ENCODE data around the gene SORCS2. TPM values are rescaled to one million over a fixed set of nuclear protein-coding genes. Genes with fewer than 3 reads are reported as not detected.

Gene SORCS2
- polyA plus RNA-seq, 1 donor from 2014 or later = 1.0 TPM

DNA sequence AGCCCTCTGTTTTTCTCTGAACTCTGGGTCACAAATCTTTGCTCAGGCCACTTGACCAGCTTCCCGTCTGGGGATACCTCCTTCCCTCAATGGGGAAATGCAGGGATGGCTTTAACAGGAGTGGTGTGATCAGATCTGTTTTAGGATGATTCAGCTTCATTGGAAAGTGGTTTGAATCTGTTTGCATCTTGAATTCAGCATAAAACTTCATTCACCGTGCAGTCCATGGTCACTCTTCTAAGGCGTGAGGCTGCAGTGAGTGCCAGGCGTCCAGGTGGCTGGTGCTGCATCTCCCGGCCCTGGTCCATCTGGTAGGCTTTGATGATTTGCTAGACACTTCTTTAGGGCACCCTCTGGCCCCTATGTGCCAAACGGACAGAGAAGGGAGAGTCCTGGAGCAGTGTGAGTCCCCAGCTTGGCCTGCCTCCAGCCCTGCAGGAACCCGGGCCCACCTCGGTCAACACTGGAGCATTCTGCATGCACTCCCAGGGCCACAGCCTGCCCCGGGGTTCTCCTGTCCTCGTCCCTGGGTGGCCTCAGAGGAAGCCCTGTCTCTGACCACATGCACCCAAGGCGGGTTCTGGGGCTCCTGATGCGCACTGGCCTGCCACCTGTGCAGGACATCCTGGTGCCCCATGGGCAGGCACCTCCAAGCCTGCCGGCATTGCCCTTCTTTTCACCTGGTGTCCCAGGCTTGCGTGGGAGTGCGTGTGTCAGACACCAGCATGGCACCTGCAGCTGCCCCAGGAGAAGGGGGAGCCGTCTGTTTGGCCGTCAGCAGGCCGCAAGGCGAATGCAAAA is 493.9 kb downstream of the SORCS2 start:
- no peak for TF ChIP-seq POLR2AphosphoS5 (IDR thresholded peaks at IDR 0.05)
- no peak for TF ChIP-seq TAF1 (IDR thresholded peaks at IDR 0.05; ENCODE audit: low read depth)
- no peak for TF ChIP-seq EP300 (conservative IDR thresholded peaks at IDR 0.05; ENCODE audit: poor library complexity, severe bottlenecking)
- TF ChIP-seq EZH2 (IDR thresholded peaks at IDR 0.05; ENCODE audit: borderline replicate concordance, insufficient read depth, low read length, poor library complexity, severe bottlenecking) = no peak
- TF ChIP-seq RAD21 (conservative IDR thresholded peaks at IDR 0.05) = no peak
- TF ChIP-seq MXI1 (conservative IDR thresholded peaks at IDR 0.05; ENCODE audit: poor library complexity, severe bottlenecking) = no peak
- TF ChIP-seq SMC3 (conservative IDR thresholded peaks at IDR 0.05; ENCODE audit: poor library complexity) = no peak
- no peak for TF ChIP-seq CTCF (IDR thresholded peaks at IDR 0.05; ENCODE audit: poor library complexity, severe bottlenecking)
- no peak for TF ChIP-seq REST (IDR thresholded peaks at IDR 0.05; ENCODE audit: borderline replicate concordance)
- no peaks in the 10 kb centered on the region for H3K9me3 ChIP-seq (ENCODE audit: low read length)

DNA sequence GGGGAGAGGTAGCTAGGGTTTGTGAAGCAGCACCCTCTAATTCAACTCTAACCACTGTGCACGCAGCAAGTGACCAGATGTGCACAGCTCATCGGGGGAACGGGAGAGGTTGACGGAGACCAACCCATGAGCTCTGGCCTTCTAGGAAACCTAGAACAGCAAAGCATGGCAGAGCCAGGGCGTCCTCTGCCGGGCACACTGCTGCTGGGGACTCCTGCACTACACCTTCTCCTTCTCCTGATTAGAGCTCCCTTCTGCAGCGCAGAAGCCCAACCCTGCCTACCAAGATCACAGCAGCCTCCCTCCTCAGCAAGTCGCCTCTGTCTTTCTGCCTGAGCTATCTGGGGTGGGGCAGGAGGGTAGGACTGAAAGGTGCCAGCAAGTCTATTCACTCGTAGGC is 494.7 kb downstream of the SORCS2 start:
- no peak overlapping the region for H3K27ac ChIP-seq (ENCODE audit: low read length)

More for the DNA sequence above, 493.9 kb downstream of the SORCS2 start:
- H3F3A ChIP-seq (ENCODE audit: insufficient read depth, low read length, poor library complexity, severe bottlenecking) = no peaks in the 10 kb centered on the region
- H3K79me2 ChIP-seq (replicated peaks; ENCODE audit: insufficient read depth, low read length) = no peaks in the 10 kb centered on the region
- no peaks in the 10 kb centered on the region for H3K27me3 ChIP-seq (ENCODE audit: insufficient read depth, low read depth, low read length)
- H3K36me3 ChIP-seq (ENCODE audit: insufficient read depth, low read length) = no peaks in the 10 kb centered on the region
- no peak overlapping the region for H2AFZ ChIP-seq (ENCODE audit: low read depth, low read length)
- no peak overlapping the region for H3K27ac ChIP-seq (ENCODE audit: low read length)
- H3K4me3 ChIP-seq (ENCODE audit: low read length) = no peak overlapping the region
- H4K20me1 ChIP-seq (ENCODE audit: insufficient read depth) = no peaks in the 10 kb centered on the region
- no peak overlapping the region for H3K9ac ChIP-seq (ENCODE audit: low read length)
- H3K9me2 ChIP-seq (ENCODE audit: insufficient read depth, low read length) = no peaks in the 10 kb centered on the region
- no peak overlapping the region for H3K4me2 ChIP-seq (ENCODE audit: low read length)

More for the DNA sequence above, 494.7 kb downstream of the SORCS2 start:
- TF ChIP-seq EZH2 (IDR thresholded peaks at IDR 0.05; ENCODE audit: borderline replicate concordance, insufficient read depth, low read length, poor library complexity, severe bottlenecking) = no peak
- no peak for TF ChIP-seq EP300 (conservative IDR thresholded peaks at IDR 0.05; ENCODE audit: poor library complexity, severe bottlenecking)
- no peak for TF ChIP-seq POLR2AphosphoS5 (IDR thresholded peaks at IDR 0.05)
- no peak for TF ChIP-seq REST (IDR thresholded peaks at IDR 0.05; ENCODE audit: borderline replicate concordance)
- TF ChIP-seq TAF1 (IDR thresholded peaks at IDR 0.05; ENCODE audit: low read depth) = no peak
- no peak for TF ChIP-seq RAD21 (conservative IDR thresholded peaks at IDR 0.05)
- TF ChIP-seq SMC3 (conservative IDR thresholded peaks at IDR 0.05; ENCODE audit: poor library complexity) = no peak
- no peak for TF ChIP-seq MXI1 (conservative IDR thresholded peaks at IDR 0.05; ENCODE audit: poor library complexity, severe bottlenecking)
- no peak for TF ChIP-seq CTCF (IDR thresholded peaks at IDR 0.05; ENCODE audit: poor library complexity, severe bottlenecking)
- H3K9ac ChIP-seq (ENCODE audit: low read length) = no peak overlapping the region
- no peaks in the 10 kb centered on the region for H3F3A ChIP-seq (ENCODE audit: insufficient read depth, low read length, poor library complexity, severe bottlenecking)
- H2AFZ ChIP-seq (ENCODE audit: low read depth, low read length) = no peak overlapping the region
- no peaks in the 10 kb centered on the region for H3K27me3 ChIP-seq (ENCODE audit: insufficient read depth, low read depth, low read length)
- no peaks in the 10 kb centered on the region for H3K79me2 ChIP-seq (replicated peaks; ENCODE audit: insufficient read depth, low read length)
- no peaks in the 10 kb centered on the region for H3K9me3 ChIP-seq (ENCODE audit: low read length)
- H3K9me2 ChIP-seq (ENCODE audit: insufficient read depth, low read length) = no peaks in the 10 kb centered on the region
- no peak overlapping the region for H3K4me3 ChIP-seq (ENCODE audit: low read length)
- H4K20me1 ChIP-seq (ENCODE audit: insufficient read depth) = no peaks in the 10 kb centered on the region
- H3K36me3 ChIP-seq (ENCODE audit: insufficient read depth, low read length) = no peaks in the 10 kb centered on the region
- H3K4me2 ChIP-seq (ENCODE audit: low read length) = no peak overlapping the region

Measured in neural cell (in vitro differentiated cells).